GM12878 (cell line): ENCODE data around the gene TEX30. TPM values are rescaled to one million over a fixed set of nuclear protein-coding genes. Genes with fewer than 3 reads are reported as not detected.

Experiments
- ATAC-seq: fragments of 200-7000 bp; cut with Tn5 transposase; 3 replicates; pipeline ENCODE4 v1.9.1; 2020; ENCODE audit warnings: mild to moderate bottlenecking, moderate library complexity
- BruUV-seq: library from RNA; stranded (reverse); fragments of 400-500 nt; replicated peaks from 2 replicates; lab custom pipeline; 2021; lab: Mats Ljungman, UMichigan
- CTCF ChIA-PET: fragments of 300-600 bp; sonication (Branson Sonifier 250); formaldehyde crosslinking; extraction: SDS; loops from one replicate; lab custom pipeline; 2021; ENCODE audit warnings: inconsistent platforms; lab: Yijun Ruan, JAX
- POLR2A ChIA-PET: fragments of 350-600 bp; formaldehyde crosslinking; extraction: SDS; loops from one replicate; lab custom pipeline; 2021; ENCODE audit warnings: inconsistent platforms; lab: Charles Lee
- RAD21 ChIA-PET: fragments of 300-600 bp; sonication (Branson Sonifier 250); formaldehyde crosslinking; loops from one replicate; lab custom pipeline; 2023; ENCODE audit warnings: antibody characterized with exemption; ENCODE audit not compliant: unreplicated experiment; lab: Charles Lee
- SMC1A ChIA-PET: fragments of 300-600 bp; sonication (Branson Sonifier 250); formaldehyde crosslinking; loops from one replicate; lab custom pipeline; 2023; ENCODE audit not compliant: unreplicated experiment, uncharacterized antibody; lab: Charles Lee
- DNase-seq: peaks from one replicate; pipeline ENCODE4 v3.0.0-alpha.2; 2011; ENCODE audit warnings: low read depth, low spot score
- FAIRE-seq: peaks from 3 replicates; lab custom pipeline; 2011; peaks lifted over from hg19 to GRCh38; lab: Jason Lieb, UNC
- H2AFZ ChIP-seq: 2 replicates; pipeline ENCODE4 v1.6.0; 2011; ENCODE audit warnings: low read depth, low read length, control low read depth; ENCODE audit not compliant: control insufficient read depth
- H3K27ac ChIP-seq: 2 replicates; pipeline ENCODE4 v1.5.1; 2011; ENCODE audit warnings: control low read depth; ENCODE audit not compliant: control insufficient read depth, insufficient read depth
- H3K27me3 ChIP-seq, 2 experiments: replicated peaks in 1 of 2; 2 replicates each; pipeline versions ENCODE4 v1.6.0 to v1.6.1; 2011; ENCODE audit warnings: low read length in 1 of 2; ENCODE audit not compliant: control insufficient read depth in 2 of 2, insufficient read depth in 2 of 2
- H3K36me3 ChIP-seq, 2 experiments: 2 replicates each; pipeline ENCODE4 v1.5.1; 2011; ENCODE audit warnings: low read length in 1 of 2; ENCODE audit not compliant: control insufficient read depth in 2 of 2, insufficient read depth in 2 of 2
- H3K4me1 ChIP-seq: 2 replicates; pipeline ENCODE4 v1.6.1; 2011; ENCODE audit warnings: mild to moderate bottlenecking, low read length, moderate library complexity, mixed read lengths; ENCODE audit not compliant: control insufficient read depth, insufficient read depth
- H3K4me2 ChIP-seq: 2 replicates; pipeline ENCODE4 v1.6.0; 2011; ENCODE audit warnings: control low read depth; ENCODE audit not compliant: control insufficient read depth, insufficient read depth
- H3K4me3 ChIP-seq: fragments of 200-600 bp; sonication (generic); 2 replicates; pipeline ENCODE4 v1.5.1; 2016
- H3K79me2 ChIP-seq: 2 replicates; pipeline ENCODE4 v1.6.0; 2011; ENCODE audit warnings: low read length; ENCODE audit not compliant: control insufficient read depth, insufficient read depth
- H3K9ac ChIP-seq: 2 replicates; pipeline ENCODE4 v1.8.0; 2011; ENCODE audit warnings: low read length, control low read depth, mixed read lengths; ENCODE audit not compliant: control insufficient read depth, insufficient read depth
- H3K9me3 ChIP-seq: replicated peaks from 3 replicates; pipeline ENCODE4 v1.5.1; 2011; ENCODE audit warnings: mild to moderate bottlenecking, low read length; ENCODE audit not compliant: control insufficient read depth, insufficient read depth
- H4K20me1 ChIP-seq: 2 replicates; pipeline ENCODE4 v1.6.0; 2011; ENCODE audit not compliant: control insufficient read depth, insufficient read depth
- SMAD5 ChIP-seq: IDR thresholded peaks from 2 replicates; pipeline ENCODE4 v1.6.1; 2016; ENCODE audit warnings: antibody characterized with exemption, low read depth
- WRNIP1 ChIP-seq: IDR thresholded peaks from 2 replicates; pipeline ENCODE4 v1.6.1; 2011; ENCODE audit warnings: low read depth, low read length, improper control_type of control experiment, borderline replicate concordance
- ZNF384 ChIP-seq: IDR thresholded peaks from 2 replicates; pipeline ENCODE4 v1.6.1; 2012; ENCODE audit warnings: low read depth, mild to moderate bottlenecking, low read length, improper control_type of control experiment, borderline replicate concordance
- ZZZ3 ChIP-seq: IDR thresholded peaks from 2 replicates; pipeline ENCODE4 v1.6.1; 2011; ENCODE audit warnings: low read depth; ENCODE audit not compliant: control insufficient read depth, insufficient read length
- WGBS: methylation state at CpG from one replicate; pipeline ENCODE4 v1.1.6; 2016; ENCODE audit warnings: low lambda C conversion rate; ENCODE audit not compliant: insufficient replicate concordance, insufficient coverage; ENCODE audit errors: missing lambda C conversion rate; 5-methylcytosine and 5-hydroxymethylcytosine counted together
- in situ Hi-C: fragments of 300-500 bp; cut with MboI; formaldehyde crosslinking; loops from 9 replicates; pipeline ENCODE4 v1.14.3; 2018; ENCODE audit warnings: mixed read lengths
- intact Hi-C: fragments of 100-400 bp; cut with micrococcal nuclease; formaldehyde crosslinking; loops from one replicate; pipeline ENCODE4 v1.14.2; 2022; ENCODE audit not compliant: unreplicated experiment
- polyA plus RNA-seq, 11 experiments: library from polyadenylated mRNA; depleted of rRNA in 4 of 11; unstranded in 6 of 11; stranded (reverse) in 5 of 11; fragments of >200 nt; fragmentation: Nextera tagmentation in 4 of 11; fragmentation: Illumina TruSeq in 1 of 11; extraction: Ambion mirVana in 4 of 11; extraction: Trizol in 1 of 11; gene quantifications; 1 replicate in 1 of 11; 2 replicates in 10 of 11; pipeline versions ENCODE4 v1.2.1 to v1.2.3, GENCODE V29; 2011 to 2016; ENCODE audit warnings: inconsistent platforms in 2 of 11, missing spikeins in 2 of 11, low read depth in 1 of 11
- total RNA-seq, 4 experiments: library from RNA; depleted of rRNA in 3 of 4; stranded (reverse); fragments of >200 nt in 3 of 4; fragmentation: Illumina TruSeq in 1 of 4; extraction: Trizol in 1 of 4; gene quantifications; 2 replicates each; pipeline versions ENCODE4 v1.2.1 to v1.2.3, GENCODE V29; 2013 to 2021
- TF ChIP-seq, protein P1 (sequence below): IDR thresholded peaks from 2 replicates; pipeline ENCODE4 v1.6.1; 2012; ENCODE audit warnings: low read length, inconsistent platforms
- TF ChIP-seq, protein P2 (sequence below): IDR thresholded peaks from 2 replicates; pipeline ENCODE4 v1.6.1; 2012; ENCODE audit warnings: low read depth, low read length, improper control_type of control experiment
- TF ChIP-seq, protein P3 (sequence below): fragments of 450-650 bp; IDR thresholded peaks from 2 replicates; pipeline ENCODE4 v1.6.1; 2017; ENCODE audit warnings: mild to moderate bottlenecking

TEX30 gene
- total and polyA plus RNA-seq, 10 of the 15 experiments (the other 5 are each of a cell fraction or from before 2014, with no cell fraction given) = 19.7 to 114 (median 25.0) TPM

DNA sequence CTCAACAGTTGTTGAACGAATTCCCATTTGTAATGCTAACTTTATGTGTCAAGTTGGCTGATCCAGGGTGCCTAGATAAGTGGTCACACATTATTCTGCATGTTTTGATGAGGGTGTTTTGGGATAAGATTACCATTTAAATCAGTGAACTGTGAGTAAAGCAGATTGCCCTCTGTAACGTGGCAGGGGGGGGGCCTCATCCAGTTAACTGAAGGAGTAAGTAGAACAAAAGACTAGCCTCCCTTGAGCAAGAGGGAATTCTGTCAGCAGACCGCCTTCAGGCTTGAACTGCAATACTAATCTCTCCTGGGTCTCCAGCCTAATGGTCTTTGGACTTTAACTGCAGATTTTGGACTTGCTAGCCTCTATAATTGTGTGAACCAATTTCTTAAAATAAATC is 4.2 kb upstream of the TEX30 start:
- BruUV-seq = no TSS peak
- FAIRE-seq = no peak

More for the DNA sequence above, 4.2 kb upstream of the TEX30 start:
- intact Hi-C loops (no loop called here), in situ Hi-C loops (no loop called here)
- no peak overlapping the region for H3K27ac ChIP-seq
- no peaks in the 10 kb centered on the region for H3K36me3 ChIP-seq
- peaks cover 4% of the 10 kb centered on the region; the same call in 1 of the 2 replicates for H3K4me1 ChIP-seq
- ChIA-PET CTCF (no interaction called here), RAD21 (no interaction called here), SMC1A (interaction anchor here (0.6 kb wide), 1 partner anchor 20 kb away, joined by 3 read pairs; no protein-coding TSS in a partner anchor), POLR2A (no interaction called here)
- peaks cover 6% of the 10 kb centered on the region for H3K79me2 ChIP-seq
- H3K4me2 ChIP-seq = no peak overlapping the region
- H2AFZ ChIP-seq = no peak overlapping the region
- H3K9me3 ChIP-seq = peaks cover 2% of the 10 kb centered on the region; the same call in 2 of the 3 replicates
- no peak overlapping the region for H3K4me3 ChIP-seq
- DNase-seq (no peak), ATAC-seq (no peak)
- no peaks in the 10 kb centered on the region for H3K27me3 ChIP-seq
- TF ChIP-seq ZZZ3 = no peak
- TF ChIP-seq SMAD5 = no peak
- TF ChIP-seq WRNIP1 = no peak
- TF ChIP-seq, protein P1, sequence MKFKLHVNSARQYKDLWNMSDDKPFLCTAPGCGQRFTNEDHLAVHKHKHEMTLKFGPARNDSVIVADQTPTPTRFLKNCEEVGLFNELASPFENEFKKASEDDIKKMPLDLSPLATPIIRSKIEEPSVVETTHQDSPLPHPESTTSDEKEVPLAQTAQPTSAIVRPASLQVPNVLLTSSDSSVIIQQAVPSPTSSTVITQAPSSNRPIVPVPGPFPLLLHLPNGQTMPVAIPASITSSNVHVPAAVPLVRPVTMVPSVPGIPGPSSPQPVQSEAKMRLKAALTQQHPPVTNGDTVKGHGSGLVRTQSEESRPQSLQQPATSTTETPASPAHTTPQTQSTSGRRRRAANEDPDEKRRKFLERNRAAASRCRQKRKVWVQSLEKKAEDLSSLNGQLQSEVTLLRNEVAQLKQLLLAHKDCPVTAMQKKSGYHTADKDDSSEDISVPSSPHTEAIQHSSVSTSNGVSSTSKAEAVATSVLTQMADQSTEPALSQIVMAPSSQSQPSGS = no peak
- TF ChIP-seq, protein P2, sequence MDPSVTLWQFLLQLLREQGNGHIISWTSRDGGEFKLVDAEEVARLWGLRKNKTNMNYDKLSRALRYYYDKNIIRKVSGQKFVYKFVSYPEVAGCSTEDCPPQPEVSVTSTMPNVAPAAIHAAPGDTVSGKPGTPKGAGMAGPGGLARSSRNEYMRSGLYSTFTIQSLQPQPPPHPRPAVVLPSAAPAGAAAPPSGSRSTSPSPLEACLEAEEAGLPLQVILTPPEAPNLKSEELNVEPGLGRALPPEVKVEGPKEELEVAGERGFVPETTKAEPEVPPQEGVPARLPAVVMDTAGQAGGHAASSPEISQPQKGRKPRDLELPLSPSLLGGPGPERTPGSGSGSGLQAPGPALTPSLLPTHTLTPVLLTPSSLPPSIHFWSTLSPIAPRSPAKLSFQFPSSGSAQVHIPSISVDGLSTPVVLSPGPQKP = no peak
- TF ChIP-seq, protein P3, sequence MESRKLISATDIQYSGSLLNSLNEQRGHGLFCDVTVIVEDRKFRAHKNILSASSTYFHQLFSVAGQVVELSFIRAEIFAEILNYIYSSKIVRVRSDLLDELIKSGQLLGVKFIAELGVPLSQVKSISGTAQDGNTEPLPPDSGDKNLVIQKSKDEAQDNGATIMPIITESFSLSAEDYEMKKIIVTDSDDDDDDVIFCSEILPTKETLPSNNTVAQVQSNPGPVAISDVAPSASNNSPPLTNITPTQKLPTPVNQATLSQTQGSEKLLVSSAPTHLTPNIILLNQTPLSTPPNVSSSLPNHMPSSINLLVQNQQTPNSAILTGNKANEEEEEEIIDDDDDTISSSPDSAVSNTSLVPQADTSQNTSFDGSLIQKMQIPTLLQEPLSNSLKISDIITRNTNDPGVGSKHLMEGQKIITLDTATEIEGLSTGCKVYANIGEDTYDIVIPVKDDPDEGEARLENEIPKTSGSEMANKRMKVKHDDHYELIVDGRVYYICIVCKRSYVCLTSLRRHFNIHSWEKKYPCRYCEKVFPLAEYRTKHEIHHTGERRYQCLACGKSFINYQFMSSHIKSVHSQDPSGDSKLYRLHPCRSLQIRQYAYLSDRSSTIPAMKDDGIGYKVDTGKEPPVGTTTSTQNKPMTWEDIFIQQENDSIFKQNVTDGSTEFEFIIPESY = no peak
- no peak for TF ChIP-seq ZNF384
- WGBS = 71% methylated on average over 3 of the region's 3 CpGs
- H4K20me1 ChIP-seq = no peaks in the 10 kb centered on the region
- H3K9ac ChIP-seq = no peak overlapping the region
